DMS79 (cell line): Measurements from ENCODE around the gene RGS9BP.
"Not testable (repeated sequence)": the region's sequence is repeated elsewhere in the genome, so short reads cannot be mapped to it uniquely, and the experiment has no call there.

Experiments
- DNase-seq: peaks from one replicate; lab custom pipeline; 2025; lab: John Stamatoyannopoulos, UW

The RGS9BP gene

GRCh38 chr19:32671883-32672593, 3.6 kb upstream of the RGS9BP start:
- no peak for DNase-seq

GRCh38 chr19:32672841-32673240, 2.8 kb upstream of the RGS9BP start:
- DNase-seq: no peak

- DNase-seq: no peak
Measured at GRCh38 chr19:32673573-32673972, 2.1 kb upstream of the RGS9BP start.

GRCh38 chr19:32674153-32674930, 1.3 kb upstream of the RGS9BP start:
- no peak for DNase-seq

- peak; percentile 95 for DNase-seq
Measured at GRCh38 chr19:32674931-32675719, 523 bp upstream of the RGS9BP start, which contains the start of gene ANKRD27. Gene ANKRD27 (minus strand): TSS chr19:32675180. CDS start chr19:32659015, 16,165 bp downstream.

GRCh38 chr19:32676186-32676894, 692 bp downstream of the RGS9BP start:
- no peak for DNase-seq

GRCh38 chr19:32676895-32677359, 1.3 kb downstream of the RGS9BP start:
- DNase-seq: no peak

- DNase-seq: no peak
Measured at GRCh38 chr19:32677657-32678056, 2.0 kb downstream of the RGS9BP start.

- no peak for DNase-seq
Measured at GRCh38 chr19:32680986-32681385, 5.3 kb downstream of the RGS9BP start.

- DNase-seq: no peak
Measured at GRCh38 chr19:32682317-32682716, 6.7 kb downstream of the RGS9BP start.

- DNase-seq: no peak
Measured at GRCh38 chr19:32686847-32687475, 11.3 kb downstream of the RGS9BP start.

- DNase-seq: no peak
Measured at GRCh38 chr19:32687681-32688080, 12.0 kb downstream of the RGS9BP start.

- DNase-seq: no peak
Measured at GRCh38 chr19:32688311-32688710, 12.7 kb downstream of the RGS9BP start.

- DNase-seq: peak; percentile 78
Measured at GRCh38 chr19:32691291-32691951, 15.8 kb downstream of the RGS9BP start, which contains the start of gene NUDT19. Gene NUDT19 (plus strand): TSS chr19:32691821. CDS start chr19:32691961, 140 bp downstream.

GRCh38 chr19:32691952-32692726, 16.5 kb downstream of the RGS9BP start:
- DNase-seq: peak; percentile 22

- no peak for DNase-seq
Measured at GRCh38 chr19:32692727-32693061, 17.0 kb downstream of the RGS9BP start.

- not testable (repeated sequence) for DNase-seq
Measured at GRCh38 chr19:32693151-32694108, 17.8 kb downstream of the RGS9BP start.

GRCh38 chr19:32694316-32694715, 18.7 kb downstream of the RGS9BP start:
- DNase-seq: not testable (repeated sequence)

- DNase-seq: not testable (repeated sequence)
Measured at GRCh38 chr19:32694851-32695250, 19.2 kb downstream of the RGS9BP start.
